ENCODE measurements around the gene C4B.
"Not testable (repeated sequence)": the region's sequence is repeated elsewhere in the genome, so short reads cannot be mapped to it uniquely, and the experiment has no call there.

The C4B gene

GRCh38 chr6:31980998-31981397, 33.6 kb upstream of the C4B start:
- not testable (repeated sequence) for DNase-seq (ENCODE audit: low read depth)

GRCh38 chr6:31981744-31982143, 32.9 kb upstream of the C4B start, which contains the start of gene C4A:
Gene C4A (plus strand): TSS chr6:31982057. CDS start chr6:31982108, 51 bp downstream.
- not testable (repeated sequence) for DNase-seq (ENCODE audit: low read depth)

- DNase-seq (ENCODE audit: low read depth), result not testable (repeated sequence)
Measured at GRCh38 chr6:31989363-31989762, 25.2 kb upstream of the C4B start.

GRCh38 chr6:31994421-31994820, 20.2 kb upstream of the C4B start:
- DNase-seq (ENCODE audit: low read depth), result not testable (repeated sequence)

GRCh38 chr6:31996385-31996784, 18.2 kb upstream of the C4B start:
- DNase-seq (ENCODE audit: low read depth), result not testable (repeated sequence)

- DNase-seq (ENCODE audit: low read depth), result not testable (repeated sequence)
Measured at GRCh38 chr6:32002546-32003268, 11.9 kb upstream of the C4B start.

- not testable (repeated sequence) for DNase-seq (ENCODE audit: low read depth)
Measured at GRCh38 chr6:32003301-32003700, 11.3 kb upstream of the C4B start.

GRCh38 chr6:32004393-32004792, 10.2 kb upstream of the C4B start:
- DNase-seq (ENCODE audit: low read depth), result not testable (repeated sequence)

- DNase-seq (ENCODE audit: low read depth), result not testable (repeated sequence)
Measured at GRCh38 chr6:32004864-32005537, 9.6 kb upstream of the C4B start.

GRCh38 chr6:32005538-32005880, 9.1 kb upstream of the C4B start:
- not testable (repeated sequence) for DNase-seq (ENCODE audit: low read depth)

- not testable (repeated sequence) for DNase-seq (ENCODE audit: low read depth)
Measured at GRCh38 chr6:32005991-32006529, 8.5 kb upstream of the C4B start.

- DNase-seq (ENCODE audit: low read depth), result not testable (repeated sequence)
Measured at GRCh38 chr6:32007086-32007485, 7.5 kb upstream of the C4B start.

GRCh38 chr6:32008037-32008436, 6.6 kb upstream of the C4B start:
- DNase-seq (ENCODE audit: low read depth), result not testable (repeated sequence)

GRCh38 chr6:32008616-32009015, 6.0 kb upstream of the C4B start:
- not testable (repeated sequence) for DNase-seq (ENCODE audit: low read depth)

GRCh38 chr6:32009537-32009936, 5.1 kb upstream of the C4B start:
- not testable (repeated sequence) for DNase-seq (ENCODE audit: low read depth)

GRCh38 chr6:32010856-32011530, 3.6 kb upstream of the C4B start:
- DNase-seq (ENCODE audit: low read depth), result not testable (repeated sequence)

GRCh38 chr6:32012941-32013617, 1.5 kb upstream of the C4B start:
- not testable (repeated sequence) for DNase-seq (ENCODE audit: low read depth)

GRCh38 chr6:32013738-32014137, 857 bp upstream of the C4B start:
- not testable (repeated sequence) for DNase-seq (ENCODE audit: low read depth)

- DNase-seq (ENCODE audit: low read depth), result not testable (repeated sequence)
Measured at GRCh38 chr6:32022100-32022499, 7.5 kb downstream of the C4B start.

GRCh38 chr6:32028631-32029030, 14.0 kb downstream of the C4B start:
- not testable (repeated sequence) for DNase-seq (ENCODE audit: low read depth)

- DNase-seq (ENCODE audit: low read depth), result not testable (repeated sequence)
Measured at GRCh38 chr6:32029553-32029952, 15.0 kb downstream of the C4B start.

Measured in iris pigment epithelial cell (primary cell).